Astrocyte (in vitro differentiated cells and primary cell): ENCODE measurements around the gene HMGCLL1. TPM values are rescaled to one million over a fixed set of nuclear protein-coding genes. Genes with fewer than 3 reads are reported as not detected.

ENCODE experiments used
- DNase-seq: peaks from one replicate; pipeline ENCODE4 v3.0.0-alpha.2; 2010; ENCODE audit warnings: low read depth
- FAIRE-seq: peaks from 2 replicates; lab custom pipeline; 2011; peaks lifted over from hg19 to GRCh38; lab: Jason Lieb, UNC
- H2AFZ ChIP-seq: 2 replicates; pipeline ENCODE4 v1.6.0; 2012; ENCODE audit warnings: low read depth, low read length, inconsistent platforms
- H3K27ac ChIP-seq: 2 replicates; pipeline ENCODE4 v1.5.1; 2011; ENCODE audit warnings: low read depth, low read length, inconsistent platforms
- H3K27me3 ChIP-seq: 2 replicates; pipeline ENCODE4 v1.6.0; 2011; ENCODE audit warnings: low read length, inconsistent platforms; ENCODE audit not compliant: insufficient read depth
- H3K36me3 ChIP-seq: 2 replicates; pipeline ENCODE4 v1.5.1; 2011; ENCODE audit warnings: low read length, inconsistent platforms; ENCODE audit not compliant: insufficient read depth
- H3K4me1 ChIP-seq: 2 replicates; pipeline ENCODE4 v1.5.1; 2011; ENCODE audit warnings: low read length, inconsistent platforms; ENCODE audit not compliant: insufficient read depth
- H3K4me2 ChIP-seq: 2 replicates; pipeline ENCODE4 v1.6.0; 2012; ENCODE audit warnings: low read length, inconsistent platforms
- H3K4me3 ChIP-seq: 2 replicates; pipeline ENCODE4 v1.5.1; 2011; ENCODE audit warnings: low read depth, mild to moderate bottlenecking, low read length, inconsistent platforms; ENCODE audit not compliant: insufficient read depth
- H3K79me2 ChIP-seq: 2 replicates; pipeline ENCODE4 v1.6.0; 2012; ENCODE audit warnings: mild to moderate bottlenecking, low read length, inconsistent platforms; ENCODE audit not compliant: insufficient read depth
- H3K9ac ChIP-seq: 2 replicates; pipeline ENCODE4 v1.6.0; 2012; ENCODE audit warnings: mild to moderate bottlenecking, low read length, inconsistent platforms
- H3K9me3 ChIP-seq: 2 replicates; pipeline ENCODE4 v1.5.1; 2012; ENCODE audit warnings: low read depth, mild to moderate bottlenecking, low read length, inconsistent platforms; ENCODE audit not compliant: insufficient read depth
- H4K20me1 ChIP-seq: 2 replicates; pipeline ENCODE4 v1.6.0; 2012; ENCODE audit warnings: low read length, inconsistent platforms; ENCODE audit not compliant: insufficient read depth
- H3K27ac Mint-ChIP-seq: one replicate; pipeline ENCODE4 v1.8.0; 2021; ENCODE audit warnings: mild to moderate bottlenecking, mixed read lengths; ENCODE audit not compliant: unreplicated experiment
- H3K27me3 Mint-ChIP-seq: one replicate; pipeline ENCODE4 v1.8.0; 2021; ENCODE audit warnings: low read depth, mixed read lengths; ENCODE audit not compliant: unreplicated experiment
- H3K36me3 Mint-ChIP-seq: one replicate; pipeline ENCODE4 v1.8.0; 2021; ENCODE audit warnings: low read depth, mixed read lengths; ENCODE audit not compliant: unreplicated experiment
- H3K4me1 Mint-ChIP-seq: one replicate; pipeline ENCODE4 v1.8.0; 2021; ENCODE audit warnings: low read depth, mixed read lengths; ENCODE audit not compliant: unreplicated experiment
- H3K4me3 Mint-ChIP-seq: one replicate; pipeline ENCODE4 v1.8.0; 2021; ENCODE audit warnings: mild to moderate bottlenecking, moderate library complexity, mixed read lengths; ENCODE audit not compliant: unreplicated experiment
- H3K9me3 Mint-ChIP-seq: one replicate; pipeline ENCODE4 v1.8.0; 2021; ENCODE audit warnings: mild to moderate bottlenecking, mixed read lengths; ENCODE audit not compliant: unreplicated experiment
- EZH2 ChIP-seq: IDR thresholded peaks from 2 replicates; pipeline ENCODE4 v1.6.1; 2012; ENCODE audit warnings: mild to moderate bottlenecking, low read length, inconsistent platforms; ENCODE audit not compliant: insufficient read depth
- total RNA-seq: library from RNA; stranded (reverse); gene quantifications from 2 replicates; pipeline ENCODE4 v1.2.1, GENCODE V29; 2021
- TF ChIP-seq, protein P1 (sequence below): IDR thresholded peaks from 2 replicates; pipeline ENCODE4 v1.5.1; 2011; ENCODE audit warnings: low read depth, mild to moderate bottlenecking, inconsistent platforms, low read length, moderate library complexity; ENCODE audit not compliant: insufficient read depth

HMGCLL1 gene
- total RNA-seq, 1 donor from 2014 or later: 0.30 TPM

DNA sequence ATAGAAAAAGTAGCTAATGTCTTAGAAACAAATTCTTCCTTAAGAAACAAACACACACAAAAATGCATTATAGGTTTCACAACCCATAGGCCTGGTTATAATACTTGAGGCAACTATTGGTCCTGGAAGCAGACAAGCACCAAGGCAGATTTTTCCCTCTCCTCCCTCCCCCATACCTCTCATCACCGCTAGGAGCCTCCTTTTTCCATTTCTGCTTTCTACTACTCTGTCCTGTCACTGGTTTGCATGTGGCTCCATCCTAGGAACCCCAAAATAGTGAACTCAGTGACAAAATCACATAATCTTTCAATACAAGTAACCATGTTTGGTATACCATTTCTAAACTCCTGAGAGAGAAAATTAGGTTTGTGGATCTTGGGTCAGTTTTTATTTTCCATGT lies 66.1 kb downstream of the HMGCLL1 start:
- Histone ChIP-seq H3K4me3 (no peak overlapping the region), H3K79me2 (no peaks in the 10 kb centered on the region), H3K9me3 (no peaks in the 10 kb centered on the region), H3K36me3 (no peaks in the 10 kb centered on the region), H3K4me1 (no peaks in the 10 kb centered on the region), H4K20me1 (no peaks in the 10 kb centered on the region), H3K27ac (no peak overlapping the region), H3K9ac (no peak overlapping the region), H2AFZ (no peak overlapping the region), H3K4me2 (no peak overlapping the region), H3K27me3 (no peaks in the 10 kb centered on the region)
- FAIRE-seq (no peak), DNase-seq (no peak)
- Mint-ChIP-seq H3K36me3 (no peaks in the 10 kb centered on the region), H3K4me3 (no peak overlapping the region), H3K27ac (no peak overlapping the region), H3K4me1 (no peaks in the 10 kb centered on the region), H3K9me3 (no peaks in the 10 kb centered on the region), H3K27me3 (no peaks in the 10 kb centered on the region)
- TF ChIP-seq, protein P1, sequence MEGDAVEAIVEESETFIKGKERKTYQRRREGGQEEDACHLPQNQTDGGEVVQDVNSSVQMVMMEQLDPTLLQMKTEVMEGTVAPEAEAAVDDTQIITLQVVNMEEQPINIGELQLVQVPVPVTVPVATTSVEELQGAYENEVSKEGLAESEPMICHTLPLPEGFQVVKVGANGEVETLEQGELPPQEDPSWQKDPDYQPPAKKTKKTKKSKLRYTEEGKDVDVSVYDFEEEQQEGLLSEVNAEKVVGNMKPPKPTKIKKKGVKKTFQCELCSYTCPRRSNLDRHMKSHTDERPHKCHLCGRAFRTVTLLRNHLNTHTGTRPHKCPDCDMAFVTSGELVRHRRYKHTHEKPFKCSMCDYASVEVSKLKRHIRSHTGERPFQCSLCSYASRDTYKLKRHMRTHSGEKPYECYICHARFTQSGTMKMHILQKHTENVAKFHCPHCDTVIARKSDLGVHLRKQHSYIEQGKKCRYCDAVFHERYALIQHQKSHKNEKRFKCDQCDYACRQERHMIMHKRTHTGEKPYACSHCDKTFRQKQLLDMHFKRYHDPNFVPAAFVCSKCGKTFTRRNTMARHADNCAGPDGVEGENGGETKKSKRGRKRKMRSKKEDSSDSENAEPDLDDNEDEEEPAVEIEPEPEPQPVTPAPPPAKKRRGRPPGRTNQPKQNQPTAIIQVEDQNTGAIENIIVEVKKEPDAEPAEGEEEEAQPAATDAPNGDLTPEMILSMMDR: no peak
- TF ChIP-seq EZH2: no peak

DNA sequence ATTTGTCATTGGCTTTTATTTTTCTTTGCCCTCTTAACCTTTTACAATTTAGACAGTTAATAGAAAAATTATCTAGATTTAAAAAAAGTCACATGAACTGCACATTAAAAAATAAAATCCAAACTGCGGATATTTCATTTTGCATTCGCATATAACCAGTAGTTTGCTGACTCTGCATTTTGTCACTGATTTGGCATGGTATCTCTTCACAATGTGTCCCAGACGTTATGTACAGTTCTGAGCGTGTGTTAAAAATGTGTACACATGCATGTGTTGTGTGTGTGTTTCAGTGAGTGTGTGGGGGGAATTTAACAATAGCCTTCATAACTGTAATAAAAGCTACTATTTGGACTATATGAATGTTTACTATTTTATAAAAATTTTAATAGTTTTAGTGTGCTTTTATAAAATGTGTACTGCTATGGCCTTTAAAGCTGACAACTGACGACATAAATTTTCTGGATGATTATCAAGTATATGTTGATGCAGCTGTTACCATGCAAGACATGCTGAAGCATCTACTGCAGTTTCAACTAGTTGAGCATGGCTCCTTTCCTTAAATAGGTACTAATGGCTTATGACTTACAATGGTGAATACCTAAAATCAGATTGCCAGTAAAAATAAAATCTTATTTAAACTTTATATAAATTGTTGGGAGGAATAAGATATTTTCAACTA lies 67.7 kb downstream of the HMGCLL1 start:
- Mint-ChIP-seq H3K4me1 (no peaks in the 10 kb centered on the region), H3K27ac (no peak overlapping the region), H3K4me3 (no peak overlapping the region), H3K9me3 (no peaks in the 10 kb centered on the region), H3K27me3 (no peaks in the 10 kb centered on the region), H3K36me3 (no peaks in the 10 kb centered on the region)
- Histone ChIP-seq H3K4me3 (no peak overlapping the region), H3K36me3 (no peaks in the 10 kb centered on the region), H2AFZ (no peak overlapping the region), H3K27me3 (no peaks in the 10 kb centered on the region), H3K79me2 (no peaks in the 10 kb centered on the region), H3K4me2 (no peak overlapping the region), H3K27ac (no peak overlapping the region), H3K4me1 (no peaks in the 10 kb centered on the region), H3K9ac (no peak overlapping the region), H3K9me3 (no peaks in the 10 kb centered on the region), H4K20me1 (no peaks in the 10 kb centered on the region)
- DNase-seq (no peak), FAIRE-seq (no peak)
- TF ChIP-seq, protein P1: no peak
- TF ChIP-seq EZH2: no peak

DNA sequence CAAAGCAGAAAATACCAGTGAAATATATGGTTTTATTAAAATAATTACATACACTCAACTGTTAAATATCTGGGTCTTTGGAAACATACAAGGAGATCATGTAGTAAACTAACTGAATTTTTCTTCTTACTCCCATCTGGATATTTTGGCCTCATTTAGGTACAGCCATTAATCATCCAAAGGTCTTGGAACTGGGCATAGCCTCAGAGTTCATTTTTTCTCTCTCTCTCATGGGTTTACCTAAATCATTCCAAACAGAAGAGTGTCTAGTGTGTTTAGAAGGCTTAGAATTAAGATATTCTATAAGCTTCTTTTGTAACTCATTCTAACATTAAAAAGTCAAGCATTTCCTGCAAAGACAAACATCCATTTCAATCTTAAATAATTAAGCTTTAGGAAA lies 79.4 kb downstream of the HMGCLL1 start:
- H3K36me3 Mint-ChIP-seq: no peaks in the 10 kb centered on the region
- Histone ChIP-seq H3K27me3 (no peaks in the 10 kb centered on the region), H3K79me2 (no peaks in the 10 kb centered on the region), H3K4me1 (no peaks in the 10 kb centered on the region), H4K20me1 (no peaks in the 10 kb centered on the region), H3K4me2 (no peak overlapping the region), H3K27ac (no peak overlapping the region), H3K36me3 (no peaks in the 10 kb centered on the region), H3K9ac (no peak overlapping the region), H3K9me3 (no peaks in the 10 kb centered on the region), H3K4me3 (no peak overlapping the region), H2AFZ (no peak overlapping the region)
- H3K27ac Mint-ChIP-seq: no peak overlapping the region
- FAIRE-seq (no peak), DNase-seq (no peak)
- TF ChIP-seq, protein P1: no peak
- TF ChIP-seq EZH2: no peak
- no peaks in the 10 kb centered on the region for H3K9me3 Mint-ChIP-seq
- no peak overlapping the region for H3K4me3 Mint-ChIP-seq
- no peaks in the 10 kb centered on the region for H3K27me3 Mint-ChIP-seq
- H3K4me1 Mint-ChIP-seq: no peaks in the 10 kb centered on the region
